ENCODE measurements around the gene TRABD2B. TPM values are rescaled to one million over a fixed set of nuclear protein-coding genes. Genes with fewer than 3 reads are reported as not detected.

TRABD2B gene
- total RNA-seq, 1 experiment from 2014 or later: 10.3 TPM

DNA sequence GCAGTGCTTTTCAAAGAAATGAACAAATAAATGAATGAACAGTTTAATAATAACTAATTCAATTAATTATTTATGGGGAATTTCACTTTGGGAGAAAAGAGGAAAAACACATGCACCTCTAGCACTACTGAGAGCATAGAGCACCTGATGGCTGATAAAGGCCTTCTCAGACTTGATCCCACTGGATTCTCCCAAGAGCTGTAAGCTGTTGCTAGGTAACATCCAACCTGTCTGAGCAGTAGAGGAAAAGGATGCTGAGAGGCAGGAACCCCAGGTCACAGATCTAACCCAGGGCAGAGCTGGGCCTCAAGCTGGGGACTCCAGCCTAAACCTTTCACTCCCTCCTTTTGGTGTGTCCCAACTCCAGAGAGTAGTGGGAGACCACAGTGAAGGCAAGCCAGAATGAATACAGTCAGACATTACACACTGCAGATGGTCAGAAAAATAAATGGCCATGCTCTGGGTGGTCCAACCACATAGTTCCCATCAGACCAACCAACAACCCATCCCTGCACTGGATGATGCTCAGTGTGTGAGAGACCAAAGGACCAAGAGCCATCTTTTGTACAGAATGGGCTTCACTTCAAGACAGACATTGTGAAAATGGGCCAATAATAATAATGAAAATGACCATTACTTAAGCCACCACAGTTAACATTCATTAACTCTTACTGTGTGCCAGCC lies 15.4 kb downstream of the TRABD2B start:
- CTCF ChIA-PET: interaction anchor here (1.1 kb wide), 1 partner anchor 9 kb away, joined by 3 read pairs; no protein-coding TSS in a partner anchor
- H3K4me1 Mint-ChIP-seq: peaks cover 85% of the 10 kb centered on the region
- H3K27me3 Mint-ChIP-seq (ENCODE audit: low read depth): peaks cover 4% of the 10 kb centered on the region; the same call in 1 of the 2 replicates

DNA sequence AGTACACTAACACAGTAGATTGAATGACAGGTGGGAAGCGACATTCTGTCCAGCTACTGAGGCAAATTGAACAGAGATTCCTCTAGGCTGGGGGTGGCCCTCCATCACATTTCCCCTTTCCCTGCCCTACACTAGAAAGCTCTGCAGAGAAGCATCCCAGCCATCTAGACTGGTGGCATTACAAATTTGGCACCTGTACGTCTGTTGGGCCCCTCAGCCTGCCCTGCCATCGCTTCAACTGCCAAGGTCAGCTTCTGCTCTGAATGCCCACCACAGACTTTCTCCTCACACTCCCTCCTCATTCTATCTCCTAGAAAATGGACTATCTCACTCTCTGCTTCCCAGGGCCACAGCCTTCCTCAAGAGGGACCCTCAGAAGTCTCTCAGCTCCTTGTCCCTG lies 16.7 kb downstream of the TRABD2B start:
- no peak for DNase-seq (ENCODE audit: low spot score)
- no peaks in the 10 kb centered on the region; the same call in 1 of the 2 replicates for H3K36me3 Mint-ChIP-seq
- no peak overlapping the region for H3K27ac Mint-ChIP-seq
- H3K9me3 Mint-ChIP-seq: no peaks in the 10 kb centered on the region
- CTCF ChIA-PET: interaction anchor here (0.8 to 1.5 kb wide), 3 partner anchors 11 to 225 kb away, joined by 3 to 5 read pairs (median 3); no protein-coding TSS in a partner anchor
- POLR2A ChIA-PET: no interaction called here
- no peak overlapping the region for H3K4me3 Mint-ChIP-seq
- ATAC-seq: no peak
- H3K4me1 Mint-ChIP-seq: peaks cover 81% of the 10 kb centered on the region
- peaks cover 4% of the 10 kb centered on the region; the same call in 1 of the 2 replicates for H3K27me3 Mint-ChIP-seq (ENCODE audit: low read depth)
- TF ChIP-seq TEAD4 (CRISPR knock-in tag; IDR thresholded peaks at IDR 0.05) (no peak), ZNF671 (CRISPR knock-in tag; IDR thresholded peaks at IDR 0.05) (no peak), ATF1 (CRISPR knock-in tag; IDR thresholded peaks at IDR 0.05) (no peak), SMAD3 (CRISPR knock-in tag; IDR thresholded peaks at IDR 0.05; ENCODE audit: borderline replicate concordance) (no peak), SMAD4 (CRISPR knock-in tag; IDR thresholded peaks at IDR 0.05) (no peak), JAZF1 (CRISPR knock-in tag; IDR thresholded peaks at IDR 0.05) (no peak), GTF2I (CRISPR knock-in tag; conservative IDR thresholded peaks at IDR 0.05) (no peak), CBFB (CRISPR knock-in tag; IDR thresholded peaks at IDR 0.05; ENCODE audit: low read depth) (no peak), NR1H2 (CRISPR knock-in tag; IDR thresholded peaks at IDR 0.05) (no peak)
- TF ChIP-seq, protein P1, sequence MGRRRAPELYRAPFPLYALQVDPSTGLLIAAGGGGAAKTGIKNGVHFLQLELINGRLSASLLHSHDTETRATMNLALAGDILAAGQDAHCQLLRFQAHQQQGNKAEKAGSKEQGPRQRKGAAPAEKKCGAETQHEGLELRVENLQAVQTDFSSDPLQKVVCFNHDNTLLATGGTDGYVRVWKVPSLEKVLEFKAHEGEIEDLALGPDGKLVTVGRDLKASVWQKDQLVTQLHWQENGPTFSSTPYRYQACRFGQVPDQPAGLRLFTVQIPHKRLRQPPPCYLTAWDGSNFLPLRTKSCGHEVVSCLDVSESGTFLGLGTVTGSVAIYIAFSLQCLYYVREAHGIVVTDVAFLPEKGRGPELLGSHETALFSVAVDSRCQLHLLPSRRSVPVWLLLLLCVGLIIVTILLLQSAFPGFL (CRISPR knock-in tag; IDR thresholded peaks at IDR 0.05; ENCODE audit: borderline replicate concordance): no peak
- TF ChIP-seq, protein P2, sequence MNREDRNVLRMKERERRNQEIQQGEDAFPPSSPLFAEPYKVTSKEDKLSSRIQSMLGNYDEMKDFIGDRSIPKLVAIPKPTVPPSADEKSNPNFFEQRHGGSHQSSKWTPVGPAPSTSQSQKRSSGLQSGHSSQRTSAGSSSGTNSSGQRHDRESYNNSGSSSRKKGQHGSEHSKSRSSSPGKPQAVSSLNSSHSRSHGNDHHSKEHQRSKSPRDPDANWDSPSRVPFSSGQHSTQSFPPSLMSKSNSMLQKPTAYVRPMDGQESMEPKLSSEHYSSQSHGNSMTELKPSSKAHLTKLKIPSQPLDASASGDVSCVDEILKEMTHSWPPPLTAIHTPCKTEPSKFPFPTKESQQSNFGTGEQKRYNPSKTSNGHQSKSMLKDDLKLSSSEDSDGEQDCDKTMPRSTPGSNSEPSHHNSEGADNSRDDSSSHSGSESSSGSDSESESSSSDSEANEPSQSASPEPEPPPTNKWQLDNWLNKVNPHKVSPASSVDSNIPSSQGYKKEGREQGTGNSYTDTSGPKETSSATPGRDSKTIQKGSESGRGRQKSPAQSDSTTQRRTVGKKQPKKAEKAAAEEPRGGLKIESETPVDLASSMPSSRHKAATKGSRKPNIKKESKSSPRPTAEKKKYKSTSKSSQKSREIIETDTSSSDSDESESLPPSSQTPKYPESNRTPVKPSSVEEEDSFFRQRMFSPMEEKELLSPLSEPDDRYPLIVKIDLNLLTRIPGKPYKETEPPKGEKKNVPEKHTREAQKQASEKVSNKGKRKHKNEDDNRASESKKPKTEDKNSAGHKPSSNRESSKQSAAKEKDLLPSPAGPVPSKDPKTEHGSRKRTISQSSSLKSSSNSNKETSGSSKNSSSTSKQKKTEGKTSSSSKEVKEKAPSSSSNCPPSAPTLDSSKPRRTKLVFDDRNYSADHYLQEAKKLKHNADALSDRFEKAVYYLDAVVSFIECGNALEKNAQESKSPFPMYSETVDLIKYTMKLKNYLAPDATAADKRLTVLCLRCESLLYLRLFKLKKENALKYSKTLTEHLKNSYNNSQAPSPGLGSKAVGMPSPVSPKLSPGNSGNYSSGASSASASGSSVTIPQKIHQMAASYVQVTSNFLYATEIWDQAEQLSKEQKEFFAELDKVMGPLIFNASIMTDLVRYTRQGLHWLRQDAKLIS (CRISPR knock-in tag; IDR thresholded peaks at IDR 0.05; ENCODE audit: borderline replicate concordance): no peak
- TF ChIP-seq, protein P3, sequence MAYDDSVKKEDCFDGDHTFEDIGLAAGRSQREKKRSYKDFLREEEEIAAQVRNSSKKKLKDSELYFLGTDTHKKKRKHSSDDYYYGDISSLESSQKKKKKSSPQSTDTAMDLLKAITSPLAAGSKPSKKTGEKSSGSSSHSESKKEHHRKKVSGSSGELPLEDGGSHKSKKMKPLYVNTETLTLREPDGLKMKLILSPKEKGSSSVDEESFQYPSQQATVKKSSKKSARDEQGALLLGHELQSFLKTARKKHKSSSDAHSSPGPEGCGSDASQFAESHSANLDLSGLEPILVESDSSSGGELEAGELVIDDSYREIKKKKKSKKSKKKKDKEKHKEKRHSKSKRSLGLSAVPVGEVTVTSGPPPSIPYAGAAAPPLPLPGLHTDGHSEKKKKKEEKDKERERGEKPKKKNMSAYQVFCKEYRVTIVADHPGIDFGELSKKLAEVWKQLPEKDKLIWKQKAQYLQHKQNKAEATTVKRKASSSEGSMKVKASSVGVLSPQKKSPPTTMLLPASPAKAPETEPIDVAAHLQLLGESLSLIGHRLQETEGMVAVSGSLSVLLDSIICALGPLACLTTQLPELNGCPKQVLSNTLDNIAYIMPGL (CRISPR knock-in tag; IDR thresholded peaks at IDR 0.05): no peak
- TF ChIP-seq, protein P4, sequence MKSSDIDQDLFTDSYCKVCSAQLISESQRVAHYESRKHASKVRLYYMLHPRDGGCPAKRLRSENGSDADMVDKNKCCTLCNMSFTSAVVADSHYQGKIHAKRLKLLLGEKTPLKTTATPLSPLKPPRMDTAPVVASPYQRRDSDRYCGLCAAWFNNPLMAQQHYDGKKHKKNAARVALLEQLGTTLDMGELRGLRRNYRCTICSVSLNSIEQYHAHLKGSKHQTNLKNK (CRISPR knock-in tag; IDR thresholded peaks at IDR 0.05): no peak

More for the DNA sequence above, 15.4 kb downstream of the TRABD2B start:
- DNase-seq (ENCODE audit: low spot score) (no peak), ATAC-seq (no peak)
- H3K27ac Mint-ChIP-seq: no peak overlapping the region
- TF ChIP-seq, protein P5, sequence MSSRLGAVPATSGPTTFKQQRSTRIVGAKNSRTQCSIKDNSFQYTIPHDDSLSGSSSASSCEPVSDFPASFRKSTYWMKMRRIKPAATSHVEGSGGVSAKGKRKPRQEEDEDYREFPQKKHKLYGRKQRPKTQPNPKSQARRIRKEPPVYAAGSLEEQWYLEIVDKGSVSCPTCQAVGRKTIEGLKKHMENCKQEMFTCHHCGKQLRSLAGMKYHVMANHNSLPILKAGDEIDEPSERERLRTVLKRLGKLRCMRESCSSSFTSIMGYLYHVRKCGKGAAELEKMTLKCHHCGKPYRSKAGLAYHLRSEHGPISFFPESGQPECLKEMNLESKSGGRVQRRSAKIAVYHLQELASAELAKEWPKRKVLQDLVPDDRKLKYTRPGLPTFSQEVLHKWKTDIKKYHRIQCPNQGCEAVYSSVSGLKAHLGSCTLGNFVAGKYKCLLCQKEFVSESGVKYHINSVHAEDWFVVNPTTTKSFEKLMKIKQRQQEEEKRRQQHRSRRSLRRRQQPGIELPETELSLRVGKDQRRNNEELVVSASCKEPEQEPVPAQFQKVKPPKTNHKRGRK (CRISPR knock-in tag; IDR thresholded peaks at IDR 0.05; ENCODE audit: borderline replicate concordance): no peak
- no peak for TF ChIP-seq CBFB (CRISPR knock-in tag; IDR thresholded peaks at IDR 0.05; ENCODE audit: low read depth)
- TF ChIP-seq GRHL2 (CRISPR knock-in tag; IDR thresholded peaks at IDR 0.05; ENCODE audit: insufficient replicate concordance, severe bottlenecking): no peak
- TF ChIP-seq KAT7 (CRISPR knock-in tag; IDR thresholded peaks at IDR 0.05; ENCODE audit: borderline replicate concordance): no peak
- TF ChIP-seq, protein P6, sequence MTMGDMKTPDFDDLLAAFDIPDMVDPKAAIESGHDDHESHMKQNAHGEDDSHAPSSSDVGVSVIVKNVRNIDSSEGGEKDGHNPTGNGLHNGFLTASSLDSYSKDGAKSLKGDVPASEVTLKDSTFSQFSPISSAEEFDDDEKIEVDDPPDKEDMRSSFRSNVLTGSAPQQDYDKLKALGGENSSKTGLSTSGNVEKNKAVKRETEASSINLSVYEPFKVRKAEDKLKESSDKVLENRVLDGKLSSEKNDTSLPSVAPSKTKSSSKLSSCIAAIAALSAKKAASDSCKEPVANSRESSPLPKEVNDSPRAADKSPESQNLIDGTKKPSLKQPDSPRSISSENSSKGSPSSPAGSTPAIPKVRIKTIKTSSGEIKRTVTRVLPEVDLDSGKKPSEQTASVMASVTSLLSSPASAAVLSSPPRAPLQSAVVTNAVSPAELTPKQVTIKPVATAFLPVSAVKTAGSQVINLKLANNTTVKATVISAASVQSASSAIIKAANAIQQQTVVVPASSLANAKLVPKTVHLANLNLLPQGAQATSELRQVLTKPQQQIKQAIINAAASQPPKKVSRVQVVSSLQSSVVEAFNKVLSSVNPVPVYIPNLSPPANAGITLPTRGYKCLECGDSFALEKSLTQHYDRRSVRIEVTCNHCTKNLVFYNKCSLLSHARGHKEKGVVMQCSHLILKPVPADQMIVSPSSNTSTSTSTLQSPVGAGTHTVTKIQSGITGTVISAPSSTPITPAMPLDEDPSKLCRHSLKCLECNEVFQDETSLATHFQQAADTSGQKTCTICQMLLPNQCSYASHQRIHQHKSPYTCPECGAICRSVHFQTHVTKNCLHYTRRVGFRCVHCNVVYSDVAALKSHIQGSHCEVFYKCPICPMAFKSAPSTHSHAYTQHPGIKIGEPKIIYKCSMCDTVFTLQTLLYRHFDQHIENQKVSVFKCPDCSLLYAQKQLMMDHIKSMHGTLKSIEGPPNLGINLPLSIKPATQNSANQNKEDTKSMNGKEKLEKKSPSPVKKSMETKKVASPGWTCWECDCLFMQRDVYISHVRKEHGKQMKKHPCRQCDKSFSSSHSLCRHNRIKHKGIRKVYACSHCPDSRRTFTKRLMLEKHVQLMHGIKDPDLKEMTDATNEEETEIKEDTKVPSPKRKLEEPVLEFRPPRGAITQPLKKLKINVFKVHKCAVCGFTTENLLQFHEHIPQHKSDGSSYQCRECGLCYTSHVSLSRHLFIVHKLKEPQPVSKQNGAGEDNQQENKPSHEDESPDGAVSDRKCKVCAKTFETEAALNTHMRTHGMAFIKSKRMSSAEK (CRISPR knock-in tag; IDR thresholded peaks at IDR 0.05; ENCODE audit: borderline replicate concordance): no peak
- no peak for TF ChIP-seq FOXP1 (CRISPR knock-in tag; IDR thresholded peaks at IDR 0.05; ENCODE audit: borderline replicate concordance)
- no peak for TF ChIP-seq CREB1 (CRISPR knock-in tag; IDR thresholded peaks at IDR 0.05)
- H3K36me3 Mint-ChIP-seq: no peaks in the 10 kb centered on the region; the same call in 1 of the 2 replicates
- H3K9me3 Mint-ChIP-seq: no peaks in the 10 kb centered on the region
- no peak overlapping the region for H3K4me3 Mint-ChIP-seq
- POLR2A ChIA-PET: no interaction called here

Measured in WTC11 (cell line).